Activated CD4-positive, CD25-positive, alpha-beta regulatory T cell treated with anti-CD3 and anti-CD28 coated beads, Interleukin-2, amount 50 U/mL, for 16 hours (primary cell): ENCODE results near the gene ZNF836.
"Not testable (repeated sequence)": the region's sequence is repeated elsewhere in the genome, so short reads cannot be mapped to it uniquely, and the experiment has no call there.

ENCODE experiments used
- DNase-seq: peaks from one replicate; pipeline ENCODE4 v3.0.0-alpha.2; 2020; ENCODE audit warnings: low read depth, low spot score

ZNF836 gene

DNA sequence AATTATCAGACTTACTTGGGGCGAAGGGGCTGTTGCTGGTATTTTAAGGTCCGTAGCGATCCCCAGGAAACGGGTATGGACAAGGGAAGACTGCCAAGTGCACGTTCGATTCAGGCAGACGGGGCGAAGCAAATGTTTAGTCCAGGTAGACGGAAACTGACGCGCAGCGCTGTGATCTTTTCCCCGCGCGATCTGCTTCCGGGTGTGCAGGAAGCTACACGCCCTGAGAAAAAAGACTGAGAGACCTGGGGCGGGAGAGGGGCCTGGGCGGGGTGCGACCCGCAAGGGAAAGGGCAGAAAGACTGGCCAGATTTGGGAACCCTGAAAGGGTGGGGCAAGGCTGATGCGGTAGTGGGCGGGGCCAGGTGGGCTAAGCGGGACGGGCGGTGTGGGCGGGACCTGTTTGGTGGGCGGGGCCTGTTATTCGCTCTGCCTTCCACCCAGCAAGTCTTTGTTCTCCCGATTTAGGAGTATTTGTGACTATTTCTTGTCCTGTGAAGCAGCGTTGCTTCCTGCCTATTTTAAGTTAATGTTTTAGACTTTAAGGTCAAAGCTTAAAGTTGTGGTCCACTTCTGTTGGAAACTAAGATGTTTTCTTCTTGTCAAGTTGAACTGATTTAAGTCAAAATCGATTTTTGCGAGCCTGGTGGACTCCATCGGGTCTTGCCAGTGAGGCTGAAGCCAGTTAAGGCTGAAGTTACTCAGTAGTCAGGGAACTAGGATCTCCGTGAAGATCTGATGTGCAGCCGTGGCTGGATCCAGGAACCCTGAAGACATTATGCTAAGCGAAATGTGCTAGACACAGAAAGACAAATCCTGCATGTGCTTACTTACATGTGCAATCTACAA lies at the start of gene ZNF836:
Gene ZNF836 (minus strand): TSS at position 301 of the 849 bp plus-strand sequence. CDS start 3,549 bp downstream, outside the sequence.
- DNase-seq, result peak; percentile 73

DNA sequence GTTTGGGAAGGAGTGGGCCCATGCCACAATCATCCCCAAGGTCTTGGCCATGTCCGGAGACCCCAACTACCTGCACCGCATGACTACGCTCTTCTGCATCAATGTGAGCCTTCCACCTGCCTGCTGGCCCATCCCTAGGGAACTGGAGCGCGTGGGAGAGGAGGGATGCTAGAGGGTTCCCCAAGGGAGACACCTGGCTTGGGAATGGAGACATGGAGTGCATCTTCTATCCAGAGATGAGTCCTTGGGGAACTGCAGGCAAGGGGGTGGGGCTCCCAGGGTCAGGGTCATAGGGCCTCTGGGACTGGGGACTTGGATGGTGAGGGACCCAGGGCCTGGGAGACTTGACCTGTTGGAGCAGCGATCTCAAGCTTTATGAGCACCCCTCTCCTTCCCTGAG lies 49.6 kb upstream of the ZNF836 start:
- DNase-seq, result no peak

DNA sequence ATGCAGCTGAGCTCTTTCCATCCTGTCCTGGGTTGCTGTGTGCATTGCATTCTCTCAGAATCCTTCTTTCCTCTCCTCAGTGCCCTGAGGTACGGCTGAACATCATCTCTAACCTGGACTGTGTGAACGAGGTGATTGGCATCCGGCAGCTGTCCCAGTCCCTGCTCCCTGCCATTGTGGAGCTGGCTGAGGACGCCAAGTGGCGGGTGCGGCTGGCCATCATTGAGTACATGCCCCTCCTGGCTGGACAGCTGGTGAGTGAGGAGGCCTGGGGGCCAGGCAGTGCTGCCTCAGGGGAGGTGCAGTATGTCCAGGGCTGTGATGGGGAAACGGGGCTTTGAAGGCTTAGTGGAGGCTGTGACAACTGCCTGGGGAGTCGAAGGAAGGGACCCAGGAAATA lies 48.2 kb upstream of the ZNF836 start:
- no peak for DNase-seq

DNA sequence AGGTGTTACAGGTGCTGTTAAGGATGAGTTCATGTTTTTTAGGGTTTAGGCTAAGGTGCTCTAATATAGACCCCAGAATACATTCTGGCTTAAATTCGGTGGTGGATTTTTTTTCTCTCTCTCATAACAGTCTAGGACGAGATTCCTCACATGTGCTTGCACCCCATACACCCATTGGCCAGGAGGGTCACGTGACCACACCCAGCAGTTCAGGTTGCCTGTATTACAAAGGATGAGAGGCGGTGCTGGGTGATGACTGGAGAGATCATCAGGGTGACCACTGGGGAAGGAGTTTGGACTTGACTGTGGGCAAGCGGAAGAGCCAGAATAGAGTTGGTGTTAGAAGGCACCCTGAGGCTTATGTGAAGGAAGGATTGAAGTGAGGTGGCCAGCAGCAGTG lies 46.2 kb upstream of the ZNF836 start:
- DNase-seq, result no peak

DNA sequence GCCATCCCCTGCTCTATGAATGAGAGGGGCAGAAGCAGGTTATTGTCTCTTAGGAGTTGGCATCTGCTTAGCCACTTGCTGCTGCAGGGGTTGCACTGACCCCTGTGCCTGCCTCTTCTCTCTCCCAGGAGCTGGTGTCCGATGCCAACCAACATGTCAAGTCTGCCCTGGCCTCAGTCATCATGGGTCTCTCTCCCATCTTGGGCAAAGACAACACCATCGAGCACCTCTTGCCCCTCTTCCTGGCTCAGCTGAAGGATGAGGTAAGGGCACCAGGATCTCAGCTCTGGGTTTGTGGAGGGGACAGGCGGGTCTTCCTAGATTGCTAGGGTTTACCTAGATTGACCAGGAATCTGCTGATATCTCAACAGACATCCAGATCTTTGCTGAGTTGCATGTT lies 45.0 kb upstream of the ZNF836 start:
- DNase-seq, result no peak

DNA sequence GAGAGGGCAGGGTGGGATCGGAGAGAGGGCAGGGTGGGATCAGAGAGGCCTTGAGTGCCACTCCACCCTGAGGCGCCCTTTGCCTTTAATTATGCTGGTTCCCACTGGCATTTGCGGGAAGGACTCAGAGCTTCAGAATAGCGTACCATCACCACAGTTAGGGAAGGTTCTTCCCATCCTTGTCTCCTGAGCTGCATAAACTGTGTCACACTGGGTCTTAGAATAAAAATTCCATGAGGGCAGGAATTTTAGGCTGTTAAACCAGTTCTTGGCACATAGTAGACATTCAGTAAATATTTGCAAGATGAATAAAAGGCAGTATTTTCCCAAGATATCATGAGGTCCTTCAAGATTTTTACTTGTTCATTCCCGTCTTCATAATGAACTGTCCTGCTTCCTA lies 42.8 kb upstream of the ZNF836 start:
- DNase-seq, result no peak

DNA sequence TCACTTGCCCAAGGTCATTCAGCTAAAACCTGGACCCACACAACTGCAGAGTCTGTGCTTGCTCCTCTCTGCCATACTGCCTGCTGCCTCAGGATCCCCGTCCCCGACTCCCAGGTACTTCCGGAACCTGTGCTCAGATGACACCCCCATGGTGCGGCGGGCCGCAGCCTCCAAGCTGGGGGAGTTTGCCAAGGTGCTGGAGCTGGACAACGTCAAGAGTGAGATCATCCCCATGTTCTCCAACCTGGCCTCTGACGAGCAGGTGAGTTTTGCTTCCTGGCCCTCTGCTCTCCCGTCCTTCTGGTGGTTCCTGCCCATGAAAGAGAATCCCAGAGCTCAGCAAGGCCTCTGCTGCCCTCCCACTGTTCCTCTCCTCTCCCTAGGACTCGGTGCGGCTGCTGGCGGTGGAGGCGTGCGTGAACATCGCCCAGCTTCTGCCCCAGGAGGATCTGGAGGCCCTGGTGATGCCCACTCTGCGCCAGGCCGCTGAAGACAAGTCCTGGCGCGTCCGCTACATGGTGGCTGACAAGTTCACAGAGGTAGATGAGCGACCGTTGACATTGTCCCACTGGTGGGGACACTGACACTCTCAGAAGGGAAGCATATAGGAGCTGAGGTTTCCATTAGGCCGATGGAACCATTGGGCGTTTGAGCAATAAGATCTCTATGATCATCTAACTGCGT lies 41.3 kb upstream of the ZNF836 start:
- DNase-seq, result no peak

DNA sequence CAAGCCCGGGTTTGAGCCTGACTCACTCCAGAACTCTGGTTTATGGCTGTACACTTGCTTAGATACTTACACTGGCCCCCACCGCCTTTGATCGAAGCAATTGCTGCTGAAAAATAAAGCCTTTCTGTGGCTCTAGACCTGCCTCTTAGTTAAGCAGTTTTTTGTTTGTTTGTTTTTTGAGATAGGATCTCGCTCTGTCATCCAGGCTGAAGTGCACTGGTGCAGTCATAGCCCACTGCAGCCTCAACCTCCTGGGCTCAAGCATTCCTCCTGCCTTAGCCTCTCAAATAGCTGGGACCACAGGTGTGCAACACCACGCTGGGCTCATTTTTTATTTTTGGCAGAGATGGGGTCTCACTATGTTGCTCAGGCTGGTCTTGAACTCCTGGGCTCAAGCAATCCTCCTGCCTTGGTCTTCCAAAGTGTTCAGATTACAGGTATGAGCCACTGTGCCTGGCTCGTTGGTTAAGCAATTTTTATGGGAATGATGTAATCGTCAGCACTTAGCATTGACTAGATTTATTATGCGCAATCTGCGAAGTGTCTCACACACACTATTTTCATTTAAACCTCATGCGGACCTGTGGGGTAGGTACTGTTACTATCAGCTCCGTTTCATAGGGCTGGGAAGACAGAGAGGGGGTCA lies 40.6 kb upstream of the ZNF836 start:
- DNase-seq, result no peak

DNA sequence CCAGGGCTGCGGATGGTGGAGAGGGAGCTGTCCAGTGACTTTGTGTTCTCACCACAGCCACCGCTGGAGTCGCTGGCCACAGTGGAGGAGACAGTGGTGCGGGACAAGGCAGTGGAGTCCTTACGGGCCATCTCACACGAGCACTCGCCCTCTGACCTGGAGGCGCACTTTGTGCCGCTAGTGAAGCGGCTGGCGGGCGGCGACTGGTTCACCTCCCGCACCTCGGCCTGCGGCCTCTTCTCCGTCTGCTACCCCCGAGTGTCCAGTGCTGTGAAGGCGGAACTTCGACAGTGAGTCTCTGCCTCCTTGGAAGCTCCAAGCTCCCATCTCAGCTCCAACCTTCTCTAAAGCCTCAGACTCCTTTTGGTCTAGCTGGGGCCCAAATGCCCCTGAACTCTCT lies 39.8 kb upstream of the ZNF836 start:
- DNase-seq, result no peak

DNA sequence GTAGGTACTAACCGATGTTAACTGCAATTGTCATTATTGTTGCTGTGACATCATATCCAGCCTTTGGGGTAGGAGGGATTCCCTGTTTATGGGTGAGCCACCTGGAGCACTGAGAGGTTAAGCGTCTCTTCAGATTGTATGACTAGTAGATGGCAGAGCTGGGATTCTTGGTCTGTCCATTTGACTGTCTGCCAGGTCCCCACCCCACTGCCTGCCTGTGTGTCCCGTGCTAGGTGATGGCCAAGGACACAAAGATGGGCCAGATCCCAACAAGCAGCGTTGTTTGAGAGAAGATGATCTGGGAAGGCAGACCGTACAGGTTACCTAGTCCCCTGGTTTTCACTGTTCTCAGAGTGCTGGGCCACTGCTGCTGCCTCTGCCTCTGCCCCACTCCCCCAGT lies 35.1 kb upstream of the ZNF836 start:
- DNase-seq, result no peak

DNA sequence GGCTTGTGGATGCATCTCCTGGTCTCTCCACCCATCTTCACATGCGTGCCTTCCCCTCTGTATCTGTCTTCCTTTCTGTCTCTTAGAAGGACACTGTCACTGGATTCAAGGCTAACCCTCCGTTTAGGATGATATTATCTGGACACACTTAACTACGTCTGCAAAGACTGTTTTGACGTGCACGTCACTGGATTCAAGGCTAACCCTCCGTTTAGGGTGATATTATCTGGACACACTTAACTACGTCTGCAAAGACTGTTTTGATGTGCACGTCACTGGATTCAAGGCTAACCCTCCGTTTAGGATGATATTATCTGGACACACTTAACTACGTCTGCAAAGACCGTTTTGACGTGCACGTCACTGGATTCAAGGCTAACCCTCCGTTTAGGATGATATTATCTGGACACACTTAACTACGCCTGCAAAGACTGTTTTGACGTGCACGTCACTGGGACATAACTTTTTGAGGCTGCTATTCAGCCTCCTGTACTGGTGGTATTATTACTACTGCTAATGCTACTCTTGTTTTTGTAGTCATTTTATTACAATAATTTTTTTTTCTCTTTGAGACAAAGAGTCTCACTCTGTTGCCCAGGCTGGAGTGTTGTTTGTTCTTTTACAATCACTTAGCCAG lies 29.5 kb upstream of the ZNF836 start:
- DNase-seq, result not testable (repeated sequence)

DNA sequence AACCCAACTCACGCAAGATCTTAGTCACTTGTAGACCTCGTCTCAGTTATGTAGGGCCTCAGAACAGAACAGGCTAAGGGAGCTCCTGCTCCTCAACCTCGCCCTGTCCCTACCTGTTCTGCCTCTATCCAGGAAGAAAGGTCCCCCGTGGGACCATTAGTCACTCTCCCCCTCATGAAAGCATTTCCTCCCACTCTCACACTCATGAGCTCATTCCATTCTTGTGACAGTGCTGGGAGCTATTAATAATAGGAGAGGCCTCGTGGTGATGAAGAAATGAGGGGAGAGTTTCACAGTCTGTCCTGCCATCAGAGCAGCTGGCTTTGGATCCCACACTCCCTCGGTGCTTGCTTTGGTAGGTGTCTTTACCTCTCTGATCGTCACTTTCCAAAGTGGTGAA lies 28.6 kb upstream of the ZNF836 start:
- no peak for DNase-seq

DNA sequence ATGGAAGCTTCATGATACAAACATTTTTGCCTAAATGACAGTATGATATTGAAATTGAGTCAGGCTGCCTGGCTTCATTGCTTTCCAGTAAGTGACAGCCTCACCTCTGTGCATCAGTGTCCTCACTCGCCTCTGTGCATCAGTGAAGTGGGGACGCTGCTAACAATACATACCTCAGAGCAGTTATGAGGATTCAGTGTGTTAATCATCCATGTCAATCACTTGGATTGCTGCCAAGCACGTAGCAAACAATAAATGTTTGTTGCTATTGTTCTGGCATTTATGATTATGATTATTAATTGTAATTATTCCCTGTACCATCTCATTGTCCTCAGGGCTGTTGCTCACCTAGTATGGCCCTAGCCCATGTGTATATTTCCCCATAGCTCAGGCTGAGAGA lies 27.3 kb upstream of the ZNF836 start:
- DNase-seq, result no peak

DNA sequence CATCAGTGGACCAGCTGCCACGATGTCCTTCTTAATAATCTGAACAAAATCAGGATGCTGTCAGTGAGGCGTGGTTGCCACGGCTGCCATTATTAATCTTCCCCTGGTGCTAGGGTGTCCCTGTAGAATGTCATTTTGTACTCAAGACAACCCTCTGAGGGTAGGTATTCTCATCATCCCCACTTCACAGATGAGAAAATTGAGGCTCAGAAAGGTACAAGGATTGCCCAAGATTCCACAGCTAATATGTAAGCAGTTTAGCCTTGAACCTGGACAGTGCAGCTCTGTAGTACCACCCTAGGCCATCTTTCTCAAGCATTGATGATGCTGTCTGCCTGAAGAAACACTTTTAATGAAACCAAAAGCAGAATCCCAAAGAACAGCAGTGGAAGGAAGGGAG lies 26.5 kb upstream of the ZNF836 start:
- DNase-seq, result no peak

DNA sequence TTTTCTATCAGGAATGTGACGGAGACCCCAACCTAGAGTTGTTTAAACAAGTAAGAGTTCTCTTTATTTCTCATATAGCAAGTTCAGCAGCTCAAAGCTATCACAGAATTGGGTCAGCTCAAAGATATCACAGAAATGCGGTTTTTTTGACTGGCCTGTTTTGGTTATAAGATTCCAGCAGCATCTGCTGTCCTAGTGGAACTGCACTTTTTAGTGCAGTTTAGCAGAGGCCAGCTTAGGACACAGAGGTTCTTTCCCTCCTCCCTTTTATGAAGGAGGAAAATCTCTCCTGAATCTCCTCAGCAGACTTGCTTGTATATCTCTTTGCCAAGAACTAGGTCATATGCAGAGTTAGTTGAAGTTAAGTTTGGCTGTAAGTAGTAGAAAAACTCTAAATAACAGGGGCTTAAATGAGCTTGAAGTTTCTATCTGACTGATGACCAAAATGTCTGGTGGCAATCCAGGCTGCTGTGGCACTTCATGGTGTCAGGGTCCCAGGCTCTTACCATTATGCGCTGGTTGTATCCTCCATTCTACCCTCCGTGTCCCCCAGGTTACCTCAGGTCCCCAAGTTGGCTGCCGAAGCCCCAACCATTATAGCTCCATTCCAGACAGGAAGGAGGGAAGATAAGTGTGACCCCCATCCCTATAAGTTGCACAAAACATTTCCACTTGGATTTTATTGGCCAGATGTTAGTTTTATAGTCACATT lies 25.0 kb upstream of the ZNF836 start:
- no peak for DNase-seq

DNA sequence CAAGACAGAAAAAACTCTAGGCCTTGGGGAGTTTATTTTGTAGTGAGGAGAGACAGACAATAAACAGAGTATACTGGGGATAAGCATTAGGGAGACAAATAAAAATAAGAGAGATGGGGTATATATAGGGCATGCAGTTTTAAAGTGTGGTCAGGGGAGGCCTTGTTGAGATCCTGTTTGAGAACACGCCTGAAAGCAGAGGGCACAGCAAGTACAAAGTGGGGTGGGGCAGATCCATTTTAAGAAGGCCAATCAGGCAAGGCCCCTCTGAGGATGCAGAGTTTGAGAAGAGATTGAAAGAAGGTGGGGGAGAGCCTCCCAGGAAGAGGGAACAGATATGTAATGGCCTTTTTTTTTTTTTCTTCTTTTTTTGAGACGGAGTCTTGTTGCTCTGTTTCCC lies 20.5 kb upstream of the ZNF836 start:
- no peak for DNase-seq

DNA sequence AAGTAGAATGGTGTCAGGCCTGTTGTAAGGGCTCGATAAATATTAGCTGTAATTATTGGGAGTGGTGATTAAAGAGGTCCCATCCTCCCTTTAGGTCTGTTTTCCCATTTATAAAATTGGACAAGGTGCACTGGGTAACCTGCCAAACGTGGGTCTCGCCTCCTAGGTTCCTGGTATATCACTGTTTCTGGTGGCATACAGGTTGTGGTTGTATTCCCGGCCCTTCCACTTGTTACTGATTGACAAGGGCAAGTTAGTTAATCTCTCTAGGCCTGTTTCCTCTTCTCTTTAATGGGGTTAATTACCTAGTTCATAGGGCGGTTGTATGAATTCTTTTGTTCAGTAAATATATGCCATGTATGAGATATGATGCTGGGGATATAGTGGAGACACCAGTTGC lies 20.0 kb upstream of the ZNF836 start:
- DNase-seq, result no peak

DNA sequence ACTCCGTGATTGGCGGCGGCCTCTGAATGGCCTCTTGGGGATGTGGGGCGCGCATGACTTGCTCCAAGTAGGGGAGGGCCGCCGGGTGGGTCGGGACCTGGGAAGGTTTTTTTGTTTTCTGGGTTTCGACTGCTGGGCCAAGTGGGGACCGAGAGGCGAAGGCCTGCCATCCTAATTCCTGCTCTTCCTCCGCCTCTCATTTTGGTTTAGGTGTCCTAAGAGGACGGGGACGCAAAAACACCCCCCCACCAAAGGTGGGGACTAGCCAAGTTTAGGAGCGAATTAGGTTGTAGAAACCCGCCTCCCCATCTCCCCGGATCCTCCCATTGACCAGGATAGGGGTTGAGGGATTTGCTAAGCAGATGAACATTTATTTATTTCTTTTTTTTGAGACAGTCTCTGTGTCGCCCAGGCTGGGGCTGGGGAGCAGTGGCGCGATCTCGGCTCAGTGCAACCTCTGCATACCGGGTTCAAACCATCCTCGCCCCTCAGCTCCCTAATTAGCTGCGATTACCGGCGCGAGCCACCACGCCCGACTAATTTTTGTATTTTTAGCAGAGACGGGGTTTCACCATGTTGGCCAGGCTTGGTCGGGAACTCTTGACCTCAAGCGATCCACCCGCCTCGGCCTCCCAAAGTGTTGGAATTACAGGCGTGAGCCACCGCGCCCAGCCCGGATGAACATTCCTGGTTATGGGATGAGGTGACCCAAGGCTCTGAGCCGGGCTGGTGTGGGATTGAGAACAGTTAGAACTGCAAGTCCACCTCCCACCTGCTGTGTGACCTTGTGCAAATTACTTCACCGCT lies 19.3 kb upstream of the ZNF836 start:
- DNase-seq, result no peak

DNA sequence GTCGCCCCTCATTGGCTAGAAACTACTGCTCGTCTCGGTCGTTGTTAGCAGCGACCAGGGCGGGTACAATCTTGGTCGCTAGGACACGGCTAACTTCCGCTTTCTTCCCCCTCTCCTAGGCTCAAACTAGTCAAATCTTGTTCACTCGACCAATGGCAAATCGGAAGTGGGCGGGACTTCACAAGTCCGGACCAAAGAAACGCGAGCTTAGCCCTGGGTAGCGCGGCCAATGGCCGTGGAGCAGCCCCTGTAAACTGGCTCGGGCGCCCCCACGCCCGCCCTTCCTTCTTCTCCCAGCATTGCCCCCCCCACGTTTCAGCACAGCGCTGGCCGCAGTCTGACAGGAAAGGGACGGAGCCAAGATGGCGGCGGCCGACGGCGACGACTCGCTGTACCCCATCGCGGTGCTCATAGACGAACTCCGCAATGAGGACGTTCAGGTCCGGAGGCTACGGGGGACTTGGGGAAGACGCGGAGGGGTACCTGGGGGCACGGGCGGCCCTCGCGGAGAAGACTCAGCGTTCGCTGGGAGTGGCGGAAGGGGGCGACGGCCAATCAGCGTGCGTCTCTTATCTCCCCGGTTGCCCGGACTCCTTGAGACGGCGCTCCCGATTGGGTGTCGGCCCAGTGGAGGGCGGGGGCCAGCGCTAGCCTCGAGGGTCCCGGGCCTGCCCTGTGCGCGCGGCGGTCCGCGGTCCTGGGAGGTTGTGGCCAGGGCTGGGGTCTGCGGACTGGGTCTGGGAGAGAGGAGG lies 18.5 kb upstream of the ZNF836 start, which contains the start of gene PPP2R1A:
Gene PPP2R1A (plus strand): TSS at position 318 of the 752 bp plus-strand sequence. CDS start 45 bp downstream, at position 363.
- peak; percentile 98 for DNase-seq
